ENCODE measurements around the gene PTPN1. TPM values are rescaled to one million over a fixed set of nuclear protein-coding genes. Genes with fewer than 3 reads are reported as not detected.

The PTPN1 gene
- total and polyA plus RNA-seq, 2 of the 13 experiments (the other 11 are each of a cell fraction or from before 2014, with no cell fraction given), result 17.7 to 37.2 TPM

GRCh38 chr20:50475681-50476292 is 34.4 kb upstream of the PTPN1 start (continued):
- peak; percentile 38; the same call in 1 of the 2 replicates for TF ChIP-seq HIC2 (CRISPR knock-in tag; IDR thresholded peaks at IDR 0.05; ENCODE audit: low read depth)
- no peak for TF ChIP-seq THAP7 (CRISPR knock-in tag; IDR thresholded peaks at IDR 0.05)
- TF ChIP-seq ADNP (CRISPR knock-in tag; IDR thresholded peaks at IDR 0.05), result peak; percentile 80; the same call in 1 of the 2 replicates
- peak; percentile 26; the same call in 1 of the 2 replicates for TF ChIP-seq ZNF766 (CRISPR knock-in tag; IDR thresholded peaks at IDR 0.05; ENCODE audit: borderline replicate concordance)
- peak; percentile 61; the same call in 1 of the 2 replicates for TF ChIP-seq FOXO1 (CRISPR knock-in tag; IDR thresholded peaks at IDR 0.05)
- TF ChIP-seq RFX1 (IDR thresholded peaks at IDR 0.05), result no peak
- TF ChIP-seq MEF2D (CRISPR knock-in tag; IDR thresholded peaks at IDR 0.05), result 0 out of 2 replicates have a peak, but pooled peaks have one; percentile 44
- TF ChIP-seq TARDBP (CRISPR knock-in tag; IDR thresholded peaks at IDR 0.05), result peak; percentile 50; the same call in 1 of the 2 replicates
- peak; percentile 63 for TF ChIP-seq MED1 (CRISPR knock-in tag; IDR thresholded peaks at IDR 0.05)
- TF ChIP-seq ZBTB46 (CRISPR knock-in tag; IDR thresholded peaks at IDR 0.05; ENCODE audit: borderline replicate concordance), result no peak
- TF ChIP-seq DPF2 (CRISPR knock-in tag; IDR thresholded peaks at IDR 0.05; ENCODE audit: borderline replicate concordance, low read depth), result peak; percentile 36; the same call in 1 of the 2 replicates
- TF ChIP-seq ZFP37 (CRISPR knock-in tag; IDR thresholded peaks at IDR 0.05; ENCODE audit: borderline replicate concordance), result peak; percentile 46; the same call in 1 of the 2 replicates
- TF ChIP-seq SOX6 (IDR thresholded peaks at IDR 0.05), result no peak
- TF ChIP-seq SOX6 (CRISPR knock-in tag; IDR thresholded peaks at IDR 0.05), result peak; percentile 84
- TF ChIP-seq ZNF605 (CRISPR knock-in tag; IDR thresholded peaks at IDR 0.05), result peak; percentile 70; the same call in 1 of the 2 replicates
- 0 out of 2 replicates have a peak, but pooled peaks have one; percentile 26 for TF ChIP-seq NFKBIZ (CRISPR knock-in tag; IDR thresholded peaks at IDR 0.05)
- TF ChIP-seq TCF7 (IDR thresholded peaks at IDR 0.05; ENCODE audit: low read depth), result 0 out of 2 replicates have a peak, but pooled peaks have one; percentile 15
- peak; percentile 54; the same call in 1 of the 2 replicates for TF ChIP-seq KAT8 (CRISPR knock-in tag; IDR thresholded peaks at IDR 0.05)
- TF ChIP-seq EP300 (IDR thresholded peaks at IDR 0.05; ENCODE audit: low read depth in 2 of 2, low read length in 2 of 2), result peak in 1 of 2 experiments; percentile 29; a peak in 1 of 4 replicates
- TF ChIP-seq EP300 (CRISPR knock-in tag; IDR thresholded peaks at IDR 0.05; ENCODE audit: borderline replicate concordance), result no peak
- peak; percentile 46 for TF ChIP-seq SKI (IDR thresholded peaks at IDR 0.05; ENCODE audit: partially characterized antibody)
- peak; percentile 37 to 62; a peak in 3 of 4 replicates for TF ChIP-seq MAFK (conservative IDR thresholded peaks at IDR 0.05 in 1 of 2, IDR thresholded peaks at IDR 0.05 in 1 of 2; ENCODE audit: low read length in 2 of 2)
- no peak for TF ChIP-seq CAMTA2 (CRISPR knock-in tag; IDR thresholded peaks at IDR 0.05; ENCODE audit: borderline replicate concordance)
- TF ChIP-seq RXRA (CRISPR knock-in tag; IDR thresholded peaks at IDR 0.05), result peak; percentile 69
- TF ChIP-seq MAX (IDR thresholded peaks at IDR 0.05), result peak; percentile 73
- TF ChIP-seq TFDP2 (CRISPR knock-in tag; IDR thresholded peaks at IDR 0.05), result peak; percentile 76
